B cell (primary cell): ENCODE data around the gene VTI1A. TPM values are rescaled to one million over a fixed set of nuclear protein-coding genes. Genes with fewer than 3 reads are reported as not detected.

Experiments
- ATAC-seq: fragments of 200-7000 bp; cut with Tn5 transposase; one replicate; pipeline ENCODE4 v1.10.0; 2021; ENCODE audit warnings: low read depth, mild to moderate bottlenecking, moderate number of reproducible peaks, moderate library complexity
- CTCF ChIA-PET: fragments of 350-600 bp; sonication (Branson Sonifier 250); formaldehyde crosslinking; loops from one replicate; lab custom pipeline; 2021; ENCODE audit warnings: antibody characterized with exemption, inconsistent platforms; lab: Charles Lee
- POLR2A ChIA-PET: fragments of 350-600 bp; sonication (Branson Sonifier 250); formaldehyde crosslinking; loops from one replicate; lab custom pipeline; 2021; ENCODE audit warnings: antibody characterized with exemption; lab: Charles Lee
- DNase-seq: peaks from one replicate; pipeline ENCODE4 v3.0.0; 2013
- H2AFZ ChIP-seq: 2 replicates; pipeline ENCODE4 v1.6.1; 2012; ENCODE audit warnings: mild to moderate bottlenecking, low read depth, low read length; ENCODE audit not compliant: insufficient read depth, poor library complexity, severe bottlenecking
- H3K27ac ChIP-seq, 2 donors: 1 replicate in 1 of 2; 2 replicates in 1 of 2; pipeline ENCODE4 v1.5.1; 2012 to 2013; ENCODE audit warnings: low read length in 2 of 2, mild to moderate bottlenecking in 2 of 2, moderate library complexity in 1 of 2
- H3K27me3 ChIP-seq, 4 experiments: fragments of 200-600 bp in 1 of 4; sonication (generic) in 1 of 4; replicated peaks in 1 of 4; 1 replicate in 2 of 4; 2 replicates in 2 of 4; pipeline versions ENCODE4 v1.6.1 to v1.7.0; 2013 to 2016; ENCODE audit warnings: low read length in 3 of 4, mild to moderate bottlenecking in 2 of 4, mixed read lengths in 1 of 4, moderate library complexity in 1 of 4; ENCODE audit not compliant: insufficient read depth in 4 of 4, control insufficient read depth in 3 of 4; ENCODE audit errors: control extremely low read depth in 1 of 4
- H3K36me3 ChIP-seq, 2 experiments: replicated peaks in 1 of 2; 1 replicate in 1 of 2; 2 replicates in 1 of 2; pipeline versions ENCODE4 v1.6.1 to v1.7.1; 2013; ENCODE audit warnings: low read length in 1 of 2; ENCODE audit not compliant: insufficient read depth in 2 of 2, control insufficient read depth in 1 of 2; ENCODE audit errors: control extremely low read depth in 1 of 2, extremely low read depth in 1 of 2
- H3K4me1 ChIP-seq, 2 donors: fragments of 200-600 bp in 1 of 2; sonication (generic) in 1 of 2; 1 replicate in 1 of 2; 2 replicates in 1 of 2; pipeline versions ENCODE4 v1.5.1 to v1.6.1; 2013 to 2017; ENCODE audit warnings: low read length in 2 of 2; ENCODE audit not compliant: control insufficient read depth in 2 of 2, insufficient read depth in 2 of 2
- H3K4me2 ChIP-seq: replicated peaks from 2 replicates; pipeline ENCODE3; 2012; ENCODE audit warnings: mild to moderate bottlenecking, low read depth, low read length; ENCODE audit not compliant: poor library complexity, severe bottlenecking
- H3K4me3 ChIP-seq, 5 experiments: fragments of 200-600 bp in 1 of 5; sonication (generic) in 1 of 5; 1 replicate in 3 of 5; 2 replicates in 2 of 5; pipeline versions ENCODE4 v1.5.1 to v1.7.0; 2011 to 2016; ENCODE audit warnings: low read length in 4 of 5, mild to moderate bottlenecking in 4 of 5, low read depth in 2 of 5, control low read depth in 1 of 5, moderate library complexity in 1 of 5; ENCODE audit not compliant: insufficient read depth in 1 of 5; ENCODE audit errors: control extremely low read depth in 1 of 5, extremely low read depth in 1 of 5
- H3K79me2 ChIP-seq: fragments of 200-600 bp; sonication (generic); one replicate; pipeline ENCODE4 v1.6.0; 2016; ENCODE audit warnings: low read length; ENCODE audit not compliant: control insufficient read depth, insufficient read depth
- H3K9ac ChIP-seq: fragments of 200-600 bp; sonication (generic); 2 replicates; pipeline ENCODE4 v1.6.1; 2017; ENCODE audit warnings: mild to moderate bottlenecking, low read length, moderate library complexity
- H3K9me3 ChIP-seq, 3 donors: one replicate each; pipeline versions ENCODE4 v1.6.1 to v1.7.1; 2013; ENCODE audit warnings: low read length in 2 of 3; ENCODE audit not compliant: control insufficient read depth in 2 of 3, insufficient read depth in 1 of 3; ENCODE audit errors: control extremely low read depth in 1 of 3
- H4K20me1 ChIP-seq: 2 replicates; pipeline ENCODE4 v1.6.0; 2012; ENCODE audit warnings: mild to moderate bottlenecking, low read length; ENCODE audit not compliant: insufficient read depth, control insufficient read depth, poor library complexity, severe bottlenecking
- H3K27ac Mint-ChIP-seq: one replicate; pipeline ENCODE4 v1.8.0; 2021; ENCODE audit warnings: mixed read lengths
- H3K27me3 Mint-ChIP-seq: one replicate; pipeline ENCODE4 v1.8.0; 2021; ENCODE audit warnings: mixed read lengths
- H3K4me1 Mint-ChIP-seq: one replicate; pipeline ENCODE4 v1.8.0; 2021; ENCODE audit warnings: mixed read lengths
- H3K4me3 Mint-ChIP-seq: one replicate; pipeline ENCODE4 v1.8.0; 2021; ENCODE audit warnings: mixed read lengths
- H3K9me3 Mint-ChIP-seq: one replicate; pipeline ENCODE4 v1.8.0; 2022; ENCODE audit warnings: mixed read lengths; ENCODE audit not compliant: insufficient read depth
- CTCF ChIP-seq: fragments of 200-600 bp; IDR thresholded peaks from one replicate; pipeline ENCODE4 v1.8.0; 2022; ENCODE audit warnings: antibody characterized with exemption, mild to moderate bottlenecking
- EZH2 ChIP-seq: IDR thresholded peaks from 2 replicates; pipeline ENCODE4 v1.6.1; 2012; ENCODE audit warnings: borderline replicate concordance, low read depth, mild to moderate bottlenecking, moderate library complexity, low read length; ENCODE audit not compliant: insufficient read depth, poor library complexity, severe bottlenecking
- WGBS: methylation state at CpG from one replicate; pipeline ENCODE4 v1.1.5; 2013; ENCODE audit warnings: missing lambda C conversion rate; ENCODE audit not compliant: insufficient coverage; 5-methylcytosine and 5-hydroxymethylcytosine counted together
- intact Hi-C: fragments of 100-400 bp; cut with micrococcal nuclease; formaldehyde crosslinking; loops from one replicate; pipeline ENCODE4 v1.10.0; 2022
- polyA plus RNA-seq: library from polyadenylated mRNA; depleted of rRNA; stranded (reverse); fragments of >200 nt; gene quantifications from 2 replicates; pipeline ENCODE4 v1.2.3, GENCODE V29; 2012
- total RNA-seq, 2 donors: library from RNA; stranded (reverse); fragments of 120-200 nt in 1 of 2; gene quantifications; 1 replicate in 1 of 2; 2 replicates in 1 of 2; pipeline versions ENCODE4 v1.2.3 to v1.2.4, GENCODE V29; 2013 to 2022

Gene VTI1A
- total and polyA plus RNA-seq, 2 donors (not counting 1 experiment from before 2014, with no cell fraction given): 20.0 to 84.1 TPM

GRCh38 chr10:112792487-112793201 lies 345.6 kb downstream of the VTI1A start:
- 96% methylated on average over 6 of the region's 14 CpGs for WGBS
- DNase-seq: no peak
- H3K27me3 ChIP-seq: no peaks in the 10 kb centered on the region
- no peak overlapping the region for H3K4me3 ChIP-seq
- no peak overlapping the region for H3K9ac ChIP-seq
- ChIA-PET POLR2A (no interaction called here), CTCF (no interaction called here)
- peaks cover 0 to 2% (median 0%) of the 10 kb centered on the region in 3 donors for H3K9me3 ChIP-seq
- no peak overlapping the region for H2AFZ ChIP-seq
- no peaks in the 10 kb centered on the region for H3K79me2 ChIP-seq
- ATAC-seq: no peak
- H4K20me1 ChIP-seq: no peaks in the 10 kb centered on the region
- H3K4me1 Mint-ChIP-seq: no peaks in the 10 kb centered on the region
- intact Hi-C loops: no loop called here
- peaks cover 6% of the 10 kb centered on the region for H3K9me3 Mint-ChIP-seq
- H3K27ac Mint-ChIP-seq: no peak overlapping the region
- no peak overlapping the region for H3K27ac ChIP-seq
- H3K27me3 Mint-ChIP-seq: no peaks in the 10 kb centered on the region
- no peak for TF ChIP-seq CTCF
- no peak for TF ChIP-seq EZH2
- no peak overlapping the region for H3K4me3 Mint-ChIP-seq
- H3K4me1 ChIP-seq: no peaks in the 10 kb centered on the region
- H3K4me2 ChIP-seq: no peak overlapping the region
- no peaks in the 10 kb centered on the region for H3K36me3 ChIP-seq

GRCh38 chr10:112793202-112793921 lies 346.3 kb downstream of the VTI1A start:
- Histone ChIP-seq H4K20me1 (no peaks in the 10 kb centered on the region), H2AFZ (no peak overlapping the region), H3K27me3 (no peaks in the 10 kb centered on the region), H3K9me3 (no peaks in the 10 kb centered on the region), H3K79me2 (no peaks in the 10 kb centered on the region), H3K4me1 (no peaks in the 10 kb centered on the region), H3K4me3 (no peak overlapping the region), H3K27ac (no peak overlapping the region), H3K36me3 (no peaks in the 10 kb centered on the region), H3K4me2 (no peak overlapping the region), H3K9ac (no peak overlapping the region)
- Mint-ChIP-seq H3K9me3 (peaks cover 4% of the 10 kb centered on the region), H3K4me1 (no peaks in the 10 kb centered on the region), H3K4me3 (no peak overlapping the region), H3K27ac (no peak overlapping the region), H3K27me3 (no peaks in the 10 kb centered on the region)
- ATAC-seq (no peak), DNase-seq (no peak)
- CTCF ChIA-PET: no interaction called here
- TF ChIP-seq EZH2 (no peak), CTCF (no peak)
- POLR2A ChIA-PET: no interaction called here
- WGBS: 79% methylated on average over 5 of the region's 8 CpGs
- intact Hi-C loops: no loop called here
